Astrocyte of the spinal cord (primary cell): Measurements from ENCODE around the gene ITFG1.

Experiments used
- DNase-seq: peaks from one replicate; pipeline ENCODE4 v3.0.0; 2011; ENCODE audit warnings: low read depth, low spot score
- H3K4me3 ChIP-seq: 2 replicates; pipeline ENCODE4 v1.5.1; 2011; ENCODE audit warnings: low read depth, mild to moderate bottlenecking, low read length, moderate library complexity
- CTCF ChIP-seq: IDR thresholded peaks from 2 replicates; pipeline ENCODE4 v1.5.1; 2012; ENCODE audit warnings: low read depth, mild to moderate bottlenecking, low read length, inconsistent platforms
- in situ Hi-C: cut with HindIII; loops from 2 replicates; pipeline ENCODE4 v1.10.0; 2017; ENCODE audit warnings: low sequenced_read_pairs

The ITFG1 gene

GRCh38 chr16:47467501-47467900, 6.6 kb upstream of the ITFG1 start:
- TF ChIP-seq CTCF = no peak
- in situ Hi-C loops = no loop called here
- DNase-seq = no peak
- no peak overlapping the region for H3K4me3 ChIP-seq

- TF ChIP-seq CTCF = no peak
- in situ Hi-C loops = no loop called here
- no peak overlapping the region for H3K4me3 ChIP-seq
- DNase-seq = no peak
Measured at GRCh38 chr16:47465919-47466630, 5.2 kb upstream of the ITFG1 start.

- H3K4me3 ChIP-seq = no peak overlapping the region
- in situ Hi-C loops = no loop called here
- no peak for TF ChIP-seq CTCF
- DNase-seq = no peak
Measured at GRCh38 chr16:47463771-47464624, 3.1 kb upstream of the ITFG1 start.

- no peak for TF ChIP-seq CTCF
- in situ Hi-C loops = no loop called here
- peak; percentile 53 for DNase-seq
Measured at GRCh38 chr16:47461598-47462266, 869 bp upstream of the ITFG1 start.

GRCh38 chr16:47460359-47460710, 528 bp downstream of the ITFG1 start:
- TF ChIP-seq CTCF = no peak
- in situ Hi-C loops = no loop called here
- peak overlapping the region; percentile 97 for H3K4me3 ChIP-seq
- DNase-seq = no peak

More at GRCh38 chr16:47461598-47462266, 869 bp upstream of the ITFG1 start:
- H3K4me3 ChIP-seq = peak overlapping the region; percentile 97

GRCh38 chr16:47459603-47460002, 1.3 kb downstream of the ITFG1 start:
- in situ Hi-C loops = no loop called here
- H3K4me3 ChIP-seq = no peak overlapping the region
- no peak for TF ChIP-seq CTCF
- no peak for DNase-seq
